H1 (cell line): Measurements from ENCODE around the gene ARSK. TPM values are rescaled to one million over a fixed set of nuclear protein-coding genes. Genes with fewer than 3 reads are reported as not detected.

Source experiments
- CTCF ChIA-PET: fragments of 300-600 bp; sonication (Branson Sonifier 250); formaldehyde crosslinking; loops from one replicate; lab custom pipeline; 2021; ENCODE audit not compliant: partially characterized antibody; lab: Charles Lee
- POLR2A ChIA-PET: fragments of 300-600 bp; sonication (Branson Sonifier 250); formaldehyde crosslinking; loops from one replicate; lab custom pipeline; 2021; ENCODE audit warnings: inconsistent platforms; ENCODE audit not compliant: partially characterized antibody; lab: Charles Lee
- DNase-seq, 2 experiments: peaks; one replicate each; pipeline versions ENCODE4 v3.0.0 to v3.0.0-alpha.2; 2010 to 2022; ENCODE audit warnings: low spot score in 2 of 2, low read depth in 1 of 2, mixed read lengths in 1 of 2
- FAIRE-seq: peaks from 2 replicates; lab custom pipeline; 2011; peaks lifted over from hg19 to GRCh38; lab: Jason Lieb, UNC
- H2AFZ ChIP-seq: 2 replicates; pipeline ENCODE4 v1.8.1; 2012; ENCODE audit warnings: low read length, inconsistent platforms
- H2AK5ac ChIP-seq: 2 replicates; pipeline ENCODE4 v1.6.1; 2013; ENCODE audit warnings: low read depth, low read length
- H2BK120ac ChIP-seq: replicated peaks from 2 replicates; pipeline ENCODE3; 2013; ENCODE audit warnings: low read depth, low read length, inconsistent platforms
- H2BK12ac ChIP-seq: 2 replicates; pipeline ENCODE4 v1.6.1; 2013; ENCODE audit warnings: low read depth, low read length
- H2BK15ac ChIP-seq: 2 replicates; pipeline ENCODE4 v1.6.1; 2013; ENCODE audit warnings: low read length
- H2BK20ac ChIP-seq: 2 replicates; pipeline ENCODE4 v1.6.1; 2013; ENCODE audit warnings: low read length
- H2BK5ac ChIP-seq: 2 replicates; pipeline ENCODE4 v1.6.1; 2013; ENCODE audit warnings: low read depth, low read length
- H3K14ac ChIP-seq: 2 replicates; pipeline ENCODE4 v1.6.1; 2013; ENCODE audit warnings: inconsistent platforms; ENCODE audit not compliant: insufficient read length
- H3K18ac ChIP-seq: 2 replicates; pipeline ENCODE4 v1.6.1; 2013; ENCODE audit warnings: low read length; ENCODE audit errors: extremely low read depth
- H3K23ac ChIP-seq: 2 replicates; pipeline ENCODE4 v1.6.1; 2013; ENCODE audit warnings: inconsistent platforms; ENCODE audit not compliant: insufficient read length
- H3K23me2 ChIP-seq: 2 replicates; pipeline ENCODE4 v1.6.1; 2013; ENCODE audit warnings: low read depth, low read length
- H3K27ac ChIP-seq: 2 replicates; pipeline ENCODE4 v1.6.1; 2011; ENCODE audit warnings: low read depth, low read length, inconsistent platforms
- H3K27me3 ChIP-seq, 4 experiments: replicated peaks in 1 of 4; 1 replicate in 1 of 4; 2 replicates in 3 of 4; pipeline versions ENCODE4 v1.6.1 to v1.8.1; 2011 to 2013; ENCODE audit warnings: low read length in 3 of 4, mild to moderate bottlenecking in 3 of 4, inconsistent platforms in 2 of 4, mixed read lengths in 2 of 4, moderate library complexity in 1 of 4; ENCODE audit not compliant: control insufficient read depth in 3 of 4, insufficient read depth in 3 of 4; ENCODE audit errors: extremely low read depth in 1 of 4
- H3K36me3 ChIP-seq, 4 experiments: 2 replicates each; pipeline versions ENCODE4 v1.6.1 to v1.8.1; 2011 to 2013; ENCODE audit warnings: mild to moderate bottlenecking in 4 of 4, low read length in 3 of 4, moderate library complexity in 2 of 4, control low read depth in 1 of 4, inconsistent platforms in 1 of 4; ENCODE audit not compliant: insufficient read depth in 4 of 4, control insufficient read depth in 2 of 4
- H3K4ac ChIP-seq: replicated peaks from 2 replicates; pipeline ENCODE3; 2013; ENCODE audit warnings: low read length, low read depth, mixed read lengths, inconsistent platforms; ENCODE audit not compliant: insufficient read length
- H3K4me1 ChIP-seq, 4 experiments: replicated peaks in 1 of 4; 1 replicate in 1 of 4; 2 replicates in 3 of 4; pipeline versions ENCODE4 v1.6.1 to v1.8.1; 2011 to 2013; ENCODE audit warnings: low read length in 3 of 4, inconsistent platforms in 2 of 4, mixed read lengths in 1 of 4; ENCODE audit not compliant: insufficient read depth in 4 of 4, control insufficient read depth in 3 of 4
- H3K4me2 ChIP-seq, 2 experiments: 2 replicates each; pipeline versions ENCODE4 v1.6.1 to v1.8.1; 2011 to 2013; ENCODE audit warnings: low read depth in 2 of 2, low read length in 2 of 2, control low read depth in 1 of 2, inconsistent platforms in 1 of 2, mild to moderate bottlenecking in 1 of 2; ENCODE audit not compliant: insufficient read depth in 1 of 2
- H3K4me3 ChIP-seq, 4 experiments: fragments of 200-600, 300-600 bp in 1 of 4; sonication (generic), shearing (Covaris generic), sonication (Bioruptor Twin) in 1 of 4; 2 replicates each; pipeline versions ENCODE4 v1.5.1 to v1.8.1; 2011 to 2016; ENCODE audit warnings: low read length in 4 of 4, low read depth in 3 of 4, control low read depth in 2 of 4, inconsistent platforms in 2 of 4, mild to moderate bottlenecking in 2 of 4, mixed read lengths in 1 of 4, moderate library complexity in 1 of 4; ENCODE audit not compliant: insufficient read depth in 2 of 4; ENCODE audit errors: extremely low read depth in 1 of 4
- H3K56ac ChIP-seq: replicated peaks from 2 replicates; pipeline ENCODE3; 2013; ENCODE audit warnings: low read depth, mild to moderate bottlenecking, mixed read lengths, low read length, inconsistent platforms; ENCODE audit not compliant: insufficient read length
- H3K79me1 ChIP-seq: 2 replicates; pipeline ENCODE4 v1.6.1; 2013; ENCODE audit warnings: low read depth, low read length, control low read depth
- H3K79me2 ChIP-seq, 2 experiments: 2 replicates each; pipeline versions ENCODE4 v1.6.1 to v1.8.1; 2012 to 2013; ENCODE audit warnings: low read length in 2 of 2, mild to moderate bottlenecking in 2 of 2, inconsistent platforms in 1 of 2; ENCODE audit not compliant: insufficient read depth in 2 of 2, control insufficient read depth in 1 of 2
- H3K9ac ChIP-seq, 4 experiments: replicated peaks in 1 of 4; 1 replicate in 1 of 4; 2 replicates in 3 of 4; pipeline versions ENCODE4 v1.6.1 to v1.8.1; 2011 to 2013; ENCODE audit warnings: low read depth in 3 of 4, low read length in 3 of 4, control low read depth in 2 of 4, mild to moderate bottlenecking in 2 of 4, moderate library complexity in 2 of 4, inconsistent platforms in 1 of 4; ENCODE audit errors: extremely low read depth in 1 of 4
- H3K9me3 ChIP-seq, 2 experiments: 2 replicates each; pipeline versions ENCODE4 v1.6.1 to v1.8.1; 2012 to 2013; ENCODE audit warnings: mild to moderate bottlenecking in 2 of 2, moderate library complexity in 2 of 2, control low read depth in 1 of 2, inconsistent platforms in 1 of 2, low read depth in 1 of 2, low read length in 1 of 2, mixed read lengths in 1 of 2; ENCODE audit not compliant: insufficient read depth in 2 of 2
- H4K20me1 ChIP-seq, 2 experiments: replicated peaks in 1 of 2; 2 replicates each; pipeline versions ENCODE3 to v1.8.1; 2011 to 2013; ENCODE audit warnings: inconsistent platforms in 2 of 2, low read length in 2 of 2, mild to moderate bottlenecking in 1 of 2; ENCODE audit not compliant: insufficient read depth in 2 of 2, control insufficient read depth in 1 of 2
- H4K5ac ChIP-seq: 2 replicates; pipeline ENCODE4 v1.6.1; 2013; ENCODE audit warnings: low read length, low read depth, mixed read lengths, inconsistent platforms; ENCODE audit not compliant: insufficient read length
- H4K8ac ChIP-seq: 2 replicates; pipeline ENCODE4 v1.8.0; 2013; ENCODE audit warnings: mild to moderate bottlenecking, moderate library complexity, low read length, inconsistent platforms; ENCODE audit not compliant: insufficient read depth; ENCODE audit errors: extremely low read depth
- H4K91ac ChIP-seq: replicated peaks from 2 replicates; pipeline ENCODE3; 2013; ENCODE audit warnings: low read length, mixed read lengths, inconsistent platforms; ENCODE audit not compliant: insufficient read length
- CTCF ChIP-seq, 3 experiments: IDR thresholded peaks; 1 replicate in 2 of 3; 2 replicates in 1 of 3; pipeline versions ENCODE4 v1.5.1 to v1.6.1; 2011; ENCODE audit warnings: low read length in 3 of 3, mild to moderate bottlenecking in 3 of 3, inconsistent platforms in 2 of 3, low read depth in 1 of 3, moderate library complexity in 1 of 3; ENCODE audit not compliant: insufficient read depth in 1 of 3; ENCODE audit errors: control extremely low read depth in 1 of 3
- EGR1 ChIP-seq: IDR thresholded peaks from 2 replicates; pipeline ENCODE4 v1.6.1; 2011; ENCODE audit warnings: low read depth, low read length, borderline replicate concordance
- HDAC6 ChIP-seq: IDR thresholded peaks from one replicate; pipeline ENCODE4 v1.7.1; 2012; ENCODE audit warnings: low read depth, mild to moderate bottlenecking, inconsistent platforms, low read length, moderate library complexity
- KDM1A ChIP-seq: fragments of 200-600, 300-600 bp; sonication (generic); IDR thresholded peaks from 2 replicates; pipeline ENCODE4 v1.7.1; 2016; ENCODE audit warnings: mild to moderate bottlenecking, low read length, borderline replicate concordance
- NANOG ChIP-seq: IDR thresholded peaks from 2 replicates; pipeline ENCODE4 v1.6.1; 2011; ENCODE audit warnings: low read length, low read depth, mild to moderate bottlenecking, inconsistent platforms; ENCODE audit not compliant: insufficient read depth, poor library complexity, severe bottlenecking
- RAD21 ChIP-seq, 2 experiments: IDR thresholded peaks in 1 of 2; conservative IDR thresholded peaks in 1 of 2; 2 replicates each; pipeline ENCODE4 v1.6.1; 2011; ENCODE audit warnings: low read depth in 2 of 2, low read length in 2 of 2, improper control_type of control experiment in 1 of 2, inconsistent platforms in 1 of 2, mild to moderate bottlenecking in 1 of 2, moderate library complexity in 1 of 2
- RFX5 ChIP-seq: IDR thresholded peaks from 2 replicates; pipeline ENCODE4 v1.6.1; 2011; ENCODE audit warnings: low read depth, low read length, improper control_type of control experiment, borderline replicate concordance
- SP1 ChIP-seq: IDR thresholded peaks from 2 replicates; pipeline ENCODE4 v1.6.1; 2011; ENCODE audit warnings: low read depth, low read length
- WGBS, 2 experiments: shearing (Covaris generic) in 1 of 2; methylation state at CpG; one replicate each; pipeline versions ENCODE4 v1.1.6 to v1.1.7; 2013 to 2015; ENCODE audit warnings: low lambda C conversion rate in 2 of 2, mixed read lengths in 2 of 2, inconsistent platforms in 1 of 2, low coverage in 1 of 2, missing lambda C conversion rate in 1 of 2; ENCODE audit not compliant: insufficient replicate concordance in 2 of 2, insufficient coverage in 1 of 2, insufficient read length in 1 of 2; ENCODE audit errors: extremely low coverage in 1 of 2, missing lambda C conversion rate in 1 of 2; 5-methylcytosine and 5-hydroxymethylcytosine counted together
- polyA plus RNA-seq, 7 experiments: library from polyadenylated mRNA; depleted of rRNA in 3 of 7; stranded (reverse) in 5 of 7; unstranded in 2 of 7; fragments of >200 nt in 5 of 7; fragments of 200-250 nt in 2 of 7; gene quantifications; 1 replicate in 5 of 7; 2 replicates in 1 of 7; 4 replicates in 1 of 7; pipeline versions ENCODE4 v1.2.1 to v1.2.3, GENCODE V29; 2011 to 2013; ENCODE audit warnings: missing spikeins in 2 of 7, mixed read lengths in 2 of 7
- total RNA-seq: library from RNA; stranded (reverse); fragmentation: NEBNext Ultra II Directional; extraction: Animal tissue kit (Norgen Biotek cat#: 25700); gene quantifications from 2 replicates; pipeline ENCODE4 v1.2.1, GENCODE V29; 2021

ARSK gene
- total and polyA plus RNA-seq, 2 of the 8 experiments (the other 6 are each of a cell fraction or from before 2014, with no cell fraction given) = 8.4 to 14.1 TPM

- no peak overlapping the region for H2BK15ac ChIP-seq
- ChIA-PET CTCF (interaction anchor here (0.7 kb wide), 1 partner anchor 10 kb away, joined by 3 read pairs; no protein-coding TSS in a partner anchor), POLR2A (no interaction called here)
- DNase-seq = no peak
- H3K9me3 ChIP-seq = no peaks in the 10 kb centered on the region
- no peaks in the 10 kb centered on the region for H4K20me1 ChIP-seq
- no peak overlapping the region for H3K4me2 ChIP-seq
- no peak overlapping the region for H3K4ac ChIP-seq
- no peaks in the 10 kb centered on the region; a peak in 2 of 8 replicates for H3K36me3 ChIP-seq
- H3K27me3 ChIP-seq = no peaks in the 10 kb centered on the region
- H3K23ac ChIP-seq = no peak overlapping the region
- H2BK12ac ChIP-seq = no peak overlapping the region
- H3K4me3 ChIP-seq = no peak overlapping the region
- no peak for FAIRE-seq
- 100% methylated on average over 1 of the region's 1 CpG; no CpG with 5 or more reads in 1 of the 2 experiments for WGBS, 2 experiments
- no peak overlapping the region for H3K56ac ChIP-seq
- H2AK5ac ChIP-seq = no peak overlapping the region
- no peak overlapping the region for H3K9ac ChIP-seq
- no peak overlapping the region for H4K91ac ChIP-seq
- no peaks in the 10 kb centered on the region for H3K79me1 ChIP-seq
- H4K8ac ChIP-seq = no peak overlapping the region
- no peak overlapping the region for H2BK20ac ChIP-seq
- H2AFZ ChIP-seq = no peak overlapping the region
- H3K79me2 ChIP-seq = no peaks in the 10 kb centered on the region
- H3K27ac ChIP-seq = no peak overlapping the region
- no peak overlapping the region for H3K18ac ChIP-seq
- TF ChIP-seq KDM1A = no peak
- no peak for TF ChIP-seq SP1
- no peak for TF ChIP-seq EGR1
- TF ChIP-seq NANOG = no peak
- TF ChIP-seq HDAC6 = no peak
- no peak for TF ChIP-seq RFX5
- peak; percentile 16 to 36; a peak in 1 of 4 replicates for TF ChIP-seq RAD21 (IDR thresholded peaks at IDR 0.05 in 1 of 2, conservative IDR thresholded peaks at IDR 0.05 in 1 of 2; ENCODE audit: low read depth in 2 of 2, low read length in 2 of 2)
- peak in 2 of 3 experiments; percentile 10 to 22; a peak in 2 of 4 replicates for TF ChIP-seq CTCF (IDR thresholded peaks at IDR 0.05; ENCODE audit: control extremely low read depth in 1 of 3, insufficient read depth in 1 of 3, low read depth in 1 of 3, low read length in 3 of 3)
- no peaks in the 10 kb centered on the region for H3K23me2 ChIP-seq
- no peak overlapping the region for H3K14ac ChIP-seq
- H4K5ac ChIP-seq = no peak overlapping the region
- no peaks in the 10 kb centered on the region for H3K4me1 ChIP-seq
- no peak overlapping the region for H2BK120ac ChIP-seq
- no peak overlapping the region for H2BK5ac ChIP-seq
Measured at GRCh38 chr5:95599252-95599651, 44.4 kb downstream of the ARSK start.
